Nephron progenitor cell (in vitro differentiated cells): ENCODE results near the gene ALPI.

ENCODE experiments used
- DNase-seq: peaks from one replicate; pipeline ENCODE4 v3.0.0; 2021
- H3K27ac Mint-ChIP-seq: 2 replicates; pipeline ENCODE4 v1.8.0; 2021; ENCODE audit warnings: mild to moderate bottlenecking, moderate library complexity, mixed read lengths
- H3K27me3 Mint-ChIP-seq: 2 replicates; pipeline ENCODE4 v1.8.0; 2021; ENCODE audit warnings: mild to moderate bottlenecking, low read depth, mixed read lengths; ENCODE audit not compliant: poor library complexity
- H3K36me3 Mint-ChIP-seq: 2 replicates; pipeline ENCODE4 v1.8.0; 2021; ENCODE audit warnings: low read depth, mixed read lengths
- H3K4me1 Mint-ChIP-seq: 2 replicates; pipeline ENCODE4 v1.8.0; 2021; ENCODE audit warnings: mixed read lengths
- H3K4me3 Mint-ChIP-seq: 2 replicates; pipeline ENCODE4 v1.8.0; 2021; ENCODE audit warnings: mild to moderate bottlenecking, moderate library complexity, mixed read lengths
- H3K9me3 Mint-ChIP-seq: 2 replicates; pipeline ENCODE4 v1.8.0; 2021; ENCODE audit warnings: mild to moderate bottlenecking, moderate library complexity, mixed read lengths
- TF ChIP-seq, protein P1 (sequence below): fragments of 200-600 bp; sonication (generic); IDR thresholded peaks from 2 replicates; pipeline ENCODE4 v1.5.0; 2021; ENCODE audit warnings: antibody characterized with exemption

The ALPI gene

DNA sequence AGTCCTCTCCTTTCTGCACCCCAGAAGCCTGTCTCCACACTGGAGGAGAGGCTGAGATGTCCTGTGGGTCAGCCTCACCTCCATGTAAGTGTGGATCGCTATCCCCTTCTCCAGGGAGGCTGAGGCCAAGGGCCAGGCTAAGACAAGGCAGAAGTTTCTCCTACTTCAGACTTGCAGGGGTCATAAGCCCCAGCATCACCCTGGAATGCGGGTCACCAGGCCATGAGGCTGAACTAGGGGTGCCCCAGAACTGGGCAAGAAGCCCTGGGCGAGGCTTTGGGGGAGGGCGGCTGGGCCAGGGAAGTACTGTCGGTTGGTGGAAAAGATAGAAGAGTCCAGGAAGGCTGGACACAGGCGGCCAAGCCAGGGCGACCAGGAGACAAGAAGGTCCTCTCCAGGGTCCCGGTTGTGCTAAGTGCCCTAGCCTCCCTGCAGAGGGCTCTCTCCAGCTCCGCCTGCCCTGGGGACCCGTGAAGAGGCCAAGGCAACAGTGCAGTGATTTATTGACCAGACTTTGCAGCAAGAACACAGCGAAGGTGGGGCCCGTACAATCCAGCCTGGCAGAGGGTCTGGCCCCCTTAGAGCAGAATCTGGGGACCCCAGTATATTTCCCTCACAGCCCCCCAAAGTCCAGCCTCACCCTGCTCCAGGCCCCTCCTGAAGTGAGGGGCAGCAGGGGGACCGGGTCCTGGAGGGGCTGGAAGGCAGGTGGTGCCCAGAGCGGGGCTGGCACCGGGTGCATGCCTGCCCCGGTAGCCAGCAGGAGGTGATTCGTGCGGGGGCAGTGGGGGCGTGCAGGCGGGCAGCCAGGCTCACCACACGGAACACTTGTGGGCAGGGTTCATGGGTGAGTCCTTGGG is 23.6 kb downstream of the ALPI start:
- TF ChIP-seq, protein P1, sequence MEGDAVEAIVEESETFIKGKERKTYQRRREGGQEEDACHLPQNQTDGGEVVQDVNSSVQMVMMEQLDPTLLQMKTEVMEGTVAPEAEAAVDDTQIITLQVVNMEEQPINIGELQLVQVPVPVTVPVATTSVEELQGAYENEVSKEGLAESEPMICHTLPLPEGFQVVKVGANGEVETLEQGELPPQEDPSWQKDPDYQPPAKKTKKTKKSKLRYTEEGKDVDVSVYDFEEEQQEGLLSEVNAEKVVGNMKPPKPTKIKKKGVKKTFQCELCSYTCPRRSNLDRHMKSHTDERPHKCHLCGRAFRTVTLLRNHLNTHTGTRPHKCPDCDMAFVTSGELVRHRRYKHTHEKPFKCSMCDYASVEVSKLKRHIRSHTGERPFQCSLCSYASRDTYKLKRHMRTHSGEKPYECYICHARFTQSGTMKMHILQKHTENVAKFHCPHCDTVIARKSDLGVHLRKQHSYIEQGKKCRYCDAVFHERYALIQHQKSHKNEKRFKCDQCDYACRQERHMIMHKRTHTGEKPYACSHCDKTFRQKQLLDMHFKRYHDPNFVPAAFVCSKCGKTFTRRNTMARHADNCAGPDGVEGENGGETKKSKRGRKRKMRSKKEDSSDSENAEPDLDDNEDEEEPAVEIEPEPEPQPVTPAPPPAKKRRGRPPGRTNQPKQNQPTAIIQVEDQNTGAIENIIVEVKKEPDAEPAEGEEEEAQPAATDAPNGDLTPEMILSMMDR = no peak
- Mint-ChIP-seq H3K4me1 (peaks cover 17% of the 10 kb centered on the region), H3K4me3 (no peak overlapping the region), H3K27ac (peak overlapping the region; percentile 71), H3K27me3 (peaks cover 55% of the 10 kb centered on the region), H3K9me3 (no peaks in the 10 kb centered on the region), H3K36me3 (no peaks in the 10 kb centered on the region)
- peak; percentile 34 for DNase-seq

DNA sequence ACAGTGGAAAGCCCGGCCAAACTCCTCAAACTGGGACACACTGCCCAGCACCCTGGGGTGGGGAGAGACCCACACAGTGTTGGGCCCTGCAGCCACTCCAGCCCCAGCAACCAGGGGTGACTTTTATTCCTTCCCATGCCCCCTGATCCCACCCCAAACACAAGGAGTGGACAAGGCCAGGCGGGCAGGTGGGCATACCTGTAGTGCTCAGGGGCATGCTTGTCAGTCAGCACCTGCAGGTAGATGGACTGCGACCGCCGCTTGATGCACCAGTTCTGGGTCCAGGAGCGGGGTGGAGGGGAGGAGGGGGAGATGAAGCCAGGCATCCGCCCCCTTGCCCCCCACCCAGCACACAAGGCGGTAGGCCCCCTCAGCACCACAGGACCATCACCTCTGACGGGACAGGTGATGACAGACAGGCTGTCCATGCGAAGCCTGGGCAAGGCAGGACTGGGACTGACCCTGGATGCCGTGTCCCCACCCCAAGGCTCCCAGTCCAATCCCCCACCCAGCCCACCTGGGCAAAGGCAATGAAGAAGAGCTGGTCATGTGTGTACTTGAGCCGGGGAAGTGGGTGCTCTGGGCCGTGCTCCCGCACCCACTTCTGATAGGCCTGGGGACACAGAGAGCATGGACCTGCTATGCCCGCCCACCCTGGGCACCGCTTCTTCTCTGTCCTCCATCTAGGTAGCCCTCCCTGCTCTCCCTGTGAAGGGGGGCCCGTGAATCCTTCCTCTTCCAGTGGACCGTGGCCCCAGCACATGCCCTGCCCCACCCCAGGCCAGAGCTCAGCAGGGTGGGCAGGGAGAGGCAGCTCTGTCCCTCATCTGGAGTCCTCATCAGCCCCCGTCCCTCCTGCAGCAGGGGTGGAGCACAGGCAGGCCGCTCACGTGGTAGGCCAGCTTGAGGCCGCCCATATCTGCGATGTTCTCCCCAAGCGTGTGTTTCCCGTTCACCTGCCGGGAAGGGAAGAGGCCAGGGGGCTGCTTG is 24.5 kb downstream of the ALPI start:
- peak; percentile 4 for DNase-seq
- Mint-ChIP-seq H3K9me3 (no peaks in the 10 kb centered on the region), H3K4me3 (no peak overlapping the region), H3K4me1 (peaks cover 22% of the 10 kb centered on the region), H3K27ac (no peak overlapping the region), H3K27me3 (peaks cover 59% of the 10 kb centered on the region), H3K36me3 (no peaks in the 10 kb centered on the region)
- TF ChIP-seq, protein P1 = no peak

DNA sequence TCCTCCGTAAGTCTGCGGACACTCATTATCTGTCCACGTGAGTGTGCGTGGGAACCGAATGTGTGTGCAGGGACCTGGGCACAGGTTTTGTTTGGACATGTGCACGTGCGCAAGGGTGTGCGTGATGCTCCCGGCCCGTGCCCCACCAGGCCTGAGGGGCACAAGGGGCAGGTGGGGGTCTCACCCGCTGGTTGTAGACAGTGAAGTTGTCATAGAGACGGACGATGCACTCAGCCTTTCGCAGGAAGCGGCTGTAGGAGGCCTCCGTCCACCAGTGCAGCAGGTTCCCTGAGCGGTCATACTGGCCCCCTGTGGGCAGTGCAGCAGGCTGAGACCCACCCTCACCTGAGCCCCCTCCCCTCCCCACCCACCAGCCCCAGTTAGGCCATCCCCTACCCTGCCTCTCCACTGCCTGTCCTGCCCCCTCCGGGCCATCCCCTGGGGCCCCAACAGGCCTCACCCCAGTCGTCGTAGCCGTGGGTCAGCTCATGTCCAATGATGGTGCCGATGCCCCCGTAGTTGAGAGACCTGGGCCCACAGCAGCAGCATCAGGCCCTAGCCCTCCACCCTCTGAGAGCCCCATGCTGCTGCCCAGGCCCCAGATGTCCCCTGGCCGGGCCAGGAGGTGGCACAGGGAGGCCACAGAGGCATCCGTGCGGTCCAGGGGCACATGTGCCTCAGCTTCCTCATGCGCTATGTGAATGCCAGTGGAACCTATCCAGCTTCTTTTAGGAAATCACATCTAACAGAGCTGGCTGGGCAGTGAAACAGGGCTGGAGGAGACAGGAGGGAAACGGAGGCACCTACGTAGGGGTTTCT is 25.6 kb downstream of the ALPI start:
- peak; percentile 2 for DNase-seq
- H3K4me1 Mint-ChIP-seq = peaks cover 23% of the 10 kb centered on the region
- H3K9me3 Mint-ChIP-seq = no peaks in the 10 kb centered on the region
- TF ChIP-seq, protein P1 = no peak
- no peak overlapping the region for H3K4me3 Mint-ChIP-seq
- peaks cover 61% of the 10 kb centered on the region for H3K27me3 Mint-ChIP-seq
- no peak overlapping the region for H3K27ac Mint-ChIP-seq
- H3K36me3 Mint-ChIP-seq = no peaks in the 10 kb centered on the region

DNA sequence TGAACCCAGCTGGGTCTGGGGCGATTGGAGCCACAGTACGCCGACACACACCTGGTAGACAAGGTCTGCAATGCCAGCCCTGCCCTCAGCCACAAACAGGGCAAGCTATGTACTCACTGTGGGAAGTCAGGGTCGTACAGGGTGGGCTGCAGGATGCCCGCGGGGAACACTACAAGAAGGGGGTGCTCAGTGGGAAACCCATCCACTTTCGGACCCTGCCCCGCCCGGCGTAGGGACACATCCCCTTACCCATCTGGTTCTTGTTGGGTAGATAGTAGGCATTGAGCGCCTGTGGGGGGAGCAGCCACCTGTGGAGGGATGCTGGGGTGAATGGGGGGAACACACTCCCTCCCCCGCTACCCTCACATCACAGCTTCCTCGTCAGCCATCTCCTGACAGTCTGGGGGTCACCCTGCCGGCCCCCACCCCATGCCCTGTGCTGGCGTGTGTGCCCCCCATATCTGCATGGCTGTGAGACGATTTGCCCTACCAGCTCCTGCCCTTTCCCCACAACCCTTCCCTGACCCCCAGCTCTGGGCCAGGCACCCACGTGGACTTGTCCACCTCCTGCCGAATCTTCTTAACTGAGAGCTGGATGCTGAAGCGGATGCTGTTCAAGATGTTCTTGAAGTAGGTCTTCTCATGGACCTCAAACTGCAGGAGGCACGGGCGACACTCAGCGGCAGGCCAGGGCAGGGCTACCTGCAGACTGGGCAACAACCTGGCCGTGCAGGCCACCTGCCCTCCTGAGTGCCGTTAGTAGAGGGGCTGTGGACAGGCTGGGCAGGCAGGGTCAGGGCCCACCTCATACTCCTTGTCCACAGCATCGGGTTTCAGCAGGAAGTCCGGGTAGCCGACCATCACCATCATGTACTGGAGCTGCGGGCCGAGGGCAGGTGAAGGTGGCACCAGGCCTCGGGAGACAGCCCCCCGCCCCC is 26.6 kb downstream of the ALPI start:
- Mint-ChIP-seq H3K9me3 (no peaks in the 10 kb centered on the region), H3K36me3 (no peaks in the 10 kb centered on the region), H3K27ac (no peak overlapping the region), H3K4me1 (peaks cover 23% of the 10 kb centered on the region), H3K4me3 (no peak overlapping the region), H3K27me3 (peaks cover 59% of the 10 kb centered on the region)
- TF ChIP-seq, protein P1 = no peak
- DNase-seq = peak; percentile 2
